ENCODE data around the gene ID2. TPM values are rescaled to one million over a fixed set of nuclear protein-coding genes. Genes with fewer than 3 reads are reported as not detected.

Gene ID2
- 95.4 and 167 TPM in 2 replicates for total RNA-seq (2014; rRNA removed; shearing (Covaris generic))

DNA sequence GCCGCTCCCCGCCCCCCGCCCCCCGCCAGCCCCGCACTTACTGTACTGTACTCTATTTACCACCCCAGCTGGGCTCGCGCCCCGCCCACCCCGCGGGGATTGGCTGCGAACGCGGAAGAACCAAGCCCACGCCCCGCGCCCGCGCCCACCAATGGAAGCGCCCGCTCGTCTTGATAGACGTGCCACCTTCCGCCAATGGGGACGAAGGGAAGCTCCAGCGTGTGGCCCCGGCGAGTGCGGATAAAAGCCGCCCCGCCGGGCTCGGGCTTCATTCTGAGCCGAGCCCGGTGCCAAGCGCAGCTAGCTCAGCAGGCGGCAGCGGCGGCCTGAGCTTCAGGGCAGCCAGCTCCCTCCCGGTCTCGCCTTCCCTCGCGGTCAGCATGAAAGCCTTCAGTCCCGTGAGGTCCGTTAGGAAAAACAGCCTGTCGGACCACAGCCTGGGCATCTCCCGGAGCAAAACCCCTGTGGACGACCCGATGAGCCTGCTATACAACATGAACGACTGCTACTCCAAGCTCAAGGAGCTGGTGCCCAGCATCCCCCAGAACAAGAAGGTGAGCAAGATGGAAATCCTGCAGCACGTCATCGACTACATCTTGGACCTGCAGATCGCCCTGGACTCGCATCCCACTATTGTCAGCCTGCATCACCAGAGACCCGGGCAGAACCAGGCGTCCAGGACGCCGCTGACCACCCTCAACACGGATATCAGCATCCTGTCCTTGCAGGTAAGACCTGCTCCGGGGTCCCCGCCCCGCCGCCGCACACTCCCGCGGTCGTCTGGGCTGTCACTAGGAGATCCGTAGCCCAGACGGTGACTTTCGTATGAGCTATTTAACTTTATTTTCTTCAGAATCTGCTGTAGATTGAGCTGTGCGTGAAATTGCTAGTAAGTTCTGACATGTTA lies at the start of gene ID2:
Gene ID2, plus strand, starts transcription at position 271 of the 907 bp plus-strand sequence. Its CDS starts 110 bp downstream, at position 381.
- peak; percentile 96 for DNase-seq (ENCODE audit: low read depth)

- no peak for DNase-seq (ENCODE audit: low read depth)
These were observed 49.1 kb upstream of the ID2 start for GRCh38 chr2:8632755-8633154.

DNA sequence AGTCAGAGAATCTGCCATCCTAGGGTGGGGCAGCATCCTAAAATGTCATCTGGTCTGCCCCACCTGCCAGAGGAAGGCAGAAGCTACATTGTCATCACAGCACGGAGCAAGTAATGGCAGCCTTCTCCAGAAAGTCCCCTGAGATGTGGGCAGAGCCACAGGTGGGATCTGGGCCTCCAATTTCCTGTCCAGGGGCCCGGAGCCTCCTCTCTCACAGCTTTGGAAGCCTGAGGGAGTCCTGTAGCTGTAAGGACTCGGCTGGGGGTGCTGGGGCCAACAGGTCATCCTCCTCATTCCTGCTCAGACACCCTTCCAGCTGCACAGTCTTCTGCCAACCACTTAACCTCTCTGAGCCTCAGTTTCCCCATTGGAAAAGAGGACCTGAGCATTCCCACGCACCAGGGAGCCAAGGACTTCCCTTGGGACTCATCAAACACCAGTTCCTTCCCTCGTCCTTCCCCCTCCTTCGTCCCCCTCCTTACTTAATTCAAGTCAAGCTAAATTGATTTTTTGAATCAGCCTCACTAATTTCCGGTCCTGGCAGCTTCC lies 48.6 kb upstream of the ID2 start:
- no peak for DNase-seq (ENCODE audit: low read depth)

DNA sequence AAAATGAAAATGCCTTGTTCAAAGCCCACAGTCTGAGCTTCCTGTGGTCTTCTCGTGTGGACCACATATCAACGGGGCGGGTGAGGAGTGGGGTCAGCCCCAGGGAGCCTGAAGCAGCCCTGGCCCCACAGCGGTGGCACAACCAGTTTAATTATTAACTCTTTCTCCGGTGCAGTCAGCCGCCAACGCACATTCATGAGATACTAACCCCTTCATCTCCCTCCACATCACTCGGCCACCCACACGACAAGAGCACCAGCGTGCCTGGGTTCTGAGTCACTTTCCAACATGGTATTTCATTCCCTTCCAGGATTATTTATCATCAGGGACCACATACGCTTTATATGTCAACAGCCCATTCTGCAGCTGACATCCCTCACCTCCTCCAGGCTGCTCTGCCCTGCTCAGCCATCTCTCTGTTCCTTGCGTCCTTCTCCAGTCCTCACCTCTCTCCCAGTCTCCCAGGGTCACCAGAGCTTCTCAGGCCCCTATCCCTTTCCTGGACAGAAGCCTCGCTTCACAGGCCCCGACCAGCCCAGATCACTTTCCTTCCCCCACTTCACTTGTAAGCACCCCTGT lies 48.0 kb upstream of the ID2 start:
- peak; percentile 80 for DNase-seq (ENCODE audit: low read depth)

- DNase-seq (ENCODE audit: low read depth), result no peak
These were observed 47.2 kb upstream of the ID2 start for GRCh38 chr2:8634466-8635172.

DNA sequence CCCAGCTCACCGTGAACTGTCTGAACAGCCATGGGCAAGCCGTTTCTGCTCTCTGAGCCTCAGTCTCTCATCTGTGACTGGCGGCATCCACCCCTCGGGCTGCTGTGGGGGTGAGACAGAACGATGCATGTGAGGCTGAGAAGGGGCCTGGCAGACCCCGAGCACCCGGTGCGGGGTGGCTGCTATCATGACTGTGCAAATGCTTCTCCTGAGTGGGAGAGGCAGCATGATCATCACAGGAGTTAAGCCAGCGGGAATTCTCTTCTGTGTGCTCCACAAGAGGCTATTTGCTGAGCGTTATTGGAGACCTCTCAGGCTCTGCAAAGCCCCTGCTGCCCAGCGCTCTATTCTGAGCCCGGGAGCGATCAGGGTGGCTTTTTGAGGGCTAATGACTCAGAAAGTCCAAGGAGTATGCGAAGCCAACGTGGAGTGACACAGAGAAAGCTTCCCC lies 45.8 kb upstream of the ID2 start:
- DNase-seq (ENCODE audit: low read depth), result no peak

DNA sequence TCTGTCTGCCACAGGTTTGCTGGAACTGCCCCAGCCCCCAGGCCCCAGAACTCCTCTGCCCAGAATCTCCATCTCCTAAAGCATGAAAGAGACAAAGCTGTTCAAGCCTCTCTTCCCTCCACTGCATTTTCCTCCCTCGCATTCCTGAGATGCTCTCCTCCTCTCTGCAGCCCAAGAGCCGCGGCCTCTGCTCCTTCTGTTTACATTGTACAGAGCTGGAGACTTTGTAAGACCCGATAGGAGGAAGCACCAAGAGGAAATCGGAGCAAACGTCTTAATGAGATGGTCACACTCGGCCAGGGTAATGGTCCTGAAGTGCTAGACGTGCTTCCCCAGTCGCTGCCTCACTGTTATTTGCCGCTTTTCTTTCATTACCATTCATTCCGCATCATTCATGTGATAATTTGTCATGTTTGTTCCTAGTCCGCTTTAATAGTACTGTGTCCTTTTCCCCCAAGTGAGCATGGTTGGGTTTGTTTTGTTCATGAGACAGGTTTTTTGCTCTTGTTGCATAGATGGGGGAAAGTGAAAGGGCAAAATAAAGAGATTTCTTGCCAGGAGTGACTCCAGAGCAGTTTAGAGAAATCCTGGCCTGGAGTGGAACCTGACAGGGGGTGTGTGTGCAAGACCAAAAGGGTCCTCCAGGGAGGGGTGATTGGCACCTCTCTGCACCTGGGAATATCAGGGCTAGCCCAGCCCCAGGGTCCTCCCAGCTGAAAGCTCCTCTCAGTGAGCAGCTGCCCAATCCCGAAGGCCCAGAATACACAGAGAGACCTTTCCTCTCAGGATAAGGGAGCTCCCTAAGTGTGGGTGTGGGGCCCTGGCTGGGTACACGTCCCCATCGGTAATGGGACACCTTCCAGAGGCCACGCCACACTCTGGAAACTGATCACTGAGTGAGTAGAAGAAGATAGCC lies 44.9 kb upstream of the ID2 start:
- DNase-seq (ENCODE audit: low read depth), result peak; percentile 34

- DNase-seq (ENCODE audit: low read depth), result no peak
These were observed 43.5 kb upstream of the ID2 start for GRCh38 chr2:8638327-8638726.

- DNase-seq (ENCODE audit: low read depth), result no peak
These were observed 42.7 kb upstream of the ID2 start for GRCh38 chr2:8639122-8639635.

DNA sequence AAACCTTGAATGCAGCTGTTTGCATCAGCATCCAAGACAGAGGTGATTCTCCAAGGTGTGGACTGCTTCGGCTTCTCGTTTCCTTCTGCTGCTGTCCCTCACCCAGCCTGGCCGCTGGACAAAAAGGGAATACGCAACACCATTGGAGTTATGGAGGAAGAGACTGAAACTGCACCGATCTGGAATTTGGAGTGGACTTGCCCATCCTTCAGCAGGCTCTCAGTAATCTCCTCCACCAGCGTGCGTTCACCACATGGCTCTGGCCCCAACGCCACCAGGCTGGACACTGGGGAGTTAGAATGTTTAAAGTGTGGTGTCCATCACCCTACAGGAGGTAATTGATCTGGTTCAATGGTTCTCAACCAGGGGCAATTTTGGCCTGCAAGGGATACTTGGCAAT lies 41.4 kb upstream of the ID2 start:
- DNase-seq (ENCODE audit: low read depth), result no peak

DNA sequence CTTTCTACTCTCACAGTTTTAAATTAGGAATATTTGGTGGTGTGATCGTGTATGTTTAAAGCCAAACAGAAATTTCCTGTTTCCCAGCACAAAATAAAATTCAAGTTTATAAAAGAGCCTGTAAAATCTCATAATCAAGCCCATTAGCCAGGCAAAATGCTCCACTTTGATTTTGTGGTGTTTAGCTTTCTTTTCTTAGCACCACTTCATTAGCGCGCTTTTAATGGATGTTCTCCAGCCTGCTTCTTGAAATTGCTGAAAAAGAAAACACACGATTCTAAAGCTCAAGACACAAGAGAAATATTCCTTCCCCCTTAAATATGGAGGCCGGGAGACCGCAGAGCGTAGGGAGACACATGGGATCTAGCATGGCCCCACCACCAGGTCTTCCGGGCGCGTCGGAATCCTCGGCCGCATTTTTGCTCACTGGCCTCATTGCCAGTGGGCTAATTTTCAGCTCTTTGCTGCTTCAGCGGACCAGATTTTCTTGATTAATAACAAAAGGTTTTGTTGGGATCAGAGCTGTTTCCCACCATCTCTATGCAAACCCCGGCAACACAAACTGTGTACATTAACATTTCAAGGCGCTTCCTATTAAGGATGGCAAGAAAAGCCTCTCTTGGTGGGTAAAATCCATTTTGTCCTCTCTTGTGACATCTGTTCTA lies 40.4 kb upstream of the ID2 start:
- DNase-seq (ENCODE audit: low read depth), result no peak

DNA sequence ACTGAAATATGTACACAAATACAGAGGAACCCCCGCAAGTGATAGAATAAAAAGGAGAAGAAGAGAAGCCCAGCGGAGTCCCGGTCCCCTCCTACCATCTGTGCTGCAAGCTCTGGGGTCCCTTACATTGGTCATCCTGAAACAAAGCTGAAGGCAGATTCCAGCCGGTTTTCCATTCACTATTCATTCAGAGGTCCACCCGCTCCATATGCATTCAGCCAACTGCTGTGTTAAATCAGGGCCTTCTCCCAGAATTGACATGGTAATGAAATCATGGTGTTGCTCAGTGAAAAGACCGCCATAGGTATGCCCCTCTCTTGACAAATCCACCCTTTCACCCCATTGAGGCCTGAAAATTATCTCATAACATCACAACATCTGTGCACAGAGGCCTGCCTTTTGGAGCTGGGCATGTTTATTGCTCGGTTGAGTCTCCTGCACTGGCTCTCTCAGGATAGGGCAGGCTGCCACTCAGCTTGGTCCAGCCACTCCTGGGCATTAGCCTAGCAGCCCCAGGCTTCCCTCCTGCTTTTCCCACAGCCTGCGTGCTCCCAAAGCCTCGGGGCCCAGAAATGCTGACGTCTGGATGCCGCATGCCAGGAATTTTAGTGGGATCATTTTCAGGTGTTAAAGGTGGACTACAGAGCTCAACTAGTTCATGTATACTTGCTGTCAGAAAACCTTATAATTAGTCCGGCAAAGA lies 39.3 kb upstream of the ID2 start:
- no peak for DNase-seq (ENCODE audit: low read depth)

DNA sequence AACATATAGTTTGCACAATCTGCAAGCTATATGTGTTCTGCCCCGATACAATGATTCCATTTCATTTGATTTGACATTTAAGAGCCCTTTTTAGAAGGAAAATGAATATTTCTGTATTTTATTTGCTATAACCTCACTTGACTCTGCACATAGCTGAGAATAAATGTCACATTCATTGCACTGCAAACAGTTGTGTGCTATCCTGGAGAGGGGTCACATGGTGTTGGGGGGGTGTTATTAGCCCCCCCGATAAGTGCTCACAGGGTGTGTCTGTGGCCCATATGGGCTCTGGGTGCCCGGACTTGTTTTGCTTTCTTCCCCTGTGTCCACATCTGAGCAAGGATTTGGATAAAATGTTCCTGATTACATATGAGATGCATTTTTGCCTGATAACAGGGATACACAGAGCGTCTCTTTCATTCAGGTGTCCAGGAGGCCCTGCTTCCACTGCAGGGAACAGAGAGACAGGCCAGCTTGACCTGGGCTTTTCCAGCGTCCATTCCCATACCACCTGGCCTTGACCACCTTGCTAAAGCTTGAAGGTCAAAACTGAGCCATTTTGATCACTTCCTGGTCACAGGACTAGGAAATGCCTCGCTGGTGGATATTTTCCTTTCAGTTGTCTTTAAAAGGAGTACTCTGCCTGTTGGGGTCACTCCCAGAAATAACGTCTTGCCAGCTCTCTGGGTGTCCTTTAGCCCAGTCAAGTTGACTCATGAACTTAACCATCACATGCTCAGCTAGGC lies 38.4 kb upstream of the ID2 start:
- DNase-seq (ENCODE audit: low read depth), result no peak

- no peak for DNase-seq (ENCODE audit: low read depth)
These were observed 37.9 kb upstream of the ID2 start for GRCh38 chr2:8643996-8644356.

DNA sequence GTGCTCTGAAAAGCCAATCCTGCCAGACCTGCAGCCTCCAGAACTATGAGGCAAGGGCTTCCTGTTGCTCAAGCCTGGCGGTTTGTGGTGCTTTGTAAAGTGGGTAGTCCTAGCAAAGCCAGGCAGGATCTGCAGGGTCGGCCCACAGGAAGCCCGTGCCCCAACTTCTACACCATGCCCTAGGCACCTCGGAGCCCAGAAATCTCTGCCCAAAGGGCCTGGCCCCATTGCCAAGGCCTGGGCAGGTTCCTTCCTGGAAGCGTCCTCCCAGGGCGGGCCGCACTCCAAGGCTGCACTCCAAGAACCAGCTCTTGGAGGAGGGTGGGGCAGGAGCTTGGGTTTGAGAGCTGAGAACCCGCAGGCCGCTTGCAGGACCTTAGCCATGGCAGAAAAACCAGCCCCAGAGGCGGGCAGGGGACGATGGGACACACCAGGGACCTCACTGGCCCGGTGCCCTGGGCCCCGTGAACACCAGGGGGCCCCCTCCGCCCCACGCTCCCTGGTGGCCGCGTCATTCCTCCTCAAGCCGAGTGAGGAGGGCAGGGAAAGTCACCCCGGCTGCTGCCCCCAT lies 37.2 kb upstream of the ID2 start:
- no peak for DNase-seq (ENCODE audit: low read depth)

GRCh38 chr2:8645176-8645831 lies 36.6 kb upstream of the ID2 start:
- DNase-seq (ENCODE audit: low read depth), result no peak

DNA sequence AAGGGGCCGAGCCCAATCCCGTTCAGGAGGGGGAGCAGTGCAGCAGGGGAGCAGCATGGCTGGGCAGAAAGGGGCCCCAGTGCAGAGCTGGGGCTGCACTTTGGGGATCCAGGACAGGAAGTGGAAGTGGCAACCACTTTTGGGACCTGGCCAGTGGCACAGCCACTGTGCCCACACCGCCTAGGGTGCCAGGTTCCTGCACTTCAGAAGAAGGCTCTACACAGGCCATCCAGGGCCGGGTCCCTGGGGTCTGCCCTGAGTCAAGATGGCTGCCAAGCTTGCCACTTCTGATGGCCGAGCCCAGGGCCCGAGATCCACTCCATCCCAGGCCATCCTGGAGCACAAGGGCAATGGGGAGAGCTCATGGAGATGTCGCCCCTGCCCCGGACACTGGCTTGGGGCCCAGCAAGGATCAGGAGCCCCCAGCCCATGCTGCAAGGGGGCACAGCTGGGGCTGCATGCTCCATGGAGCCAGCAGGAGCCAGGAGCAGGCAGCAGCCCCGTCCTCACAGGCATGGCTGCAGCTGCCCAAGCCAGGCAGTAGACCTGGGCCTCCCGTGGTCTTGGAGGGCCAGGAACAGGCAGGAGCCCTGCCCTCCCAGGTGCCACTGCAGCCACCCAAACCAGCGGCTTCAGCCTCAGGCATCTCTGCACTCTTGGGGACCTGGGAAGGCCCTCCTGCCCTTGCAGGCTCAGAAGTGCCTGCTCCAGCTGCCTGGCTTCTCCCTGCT lies 35.0 kb upstream of the ID2 start:
- no peak for DNase-seq (ENCODE audit: low read depth)

GRCh38 chr2:8647462-8647857 lies 34.4 kb upstream of the ID2 start:
- no peak for DNase-seq (ENCODE audit: low read depth)
